ENCODE measurements around the gene WDR38.

DNA sequence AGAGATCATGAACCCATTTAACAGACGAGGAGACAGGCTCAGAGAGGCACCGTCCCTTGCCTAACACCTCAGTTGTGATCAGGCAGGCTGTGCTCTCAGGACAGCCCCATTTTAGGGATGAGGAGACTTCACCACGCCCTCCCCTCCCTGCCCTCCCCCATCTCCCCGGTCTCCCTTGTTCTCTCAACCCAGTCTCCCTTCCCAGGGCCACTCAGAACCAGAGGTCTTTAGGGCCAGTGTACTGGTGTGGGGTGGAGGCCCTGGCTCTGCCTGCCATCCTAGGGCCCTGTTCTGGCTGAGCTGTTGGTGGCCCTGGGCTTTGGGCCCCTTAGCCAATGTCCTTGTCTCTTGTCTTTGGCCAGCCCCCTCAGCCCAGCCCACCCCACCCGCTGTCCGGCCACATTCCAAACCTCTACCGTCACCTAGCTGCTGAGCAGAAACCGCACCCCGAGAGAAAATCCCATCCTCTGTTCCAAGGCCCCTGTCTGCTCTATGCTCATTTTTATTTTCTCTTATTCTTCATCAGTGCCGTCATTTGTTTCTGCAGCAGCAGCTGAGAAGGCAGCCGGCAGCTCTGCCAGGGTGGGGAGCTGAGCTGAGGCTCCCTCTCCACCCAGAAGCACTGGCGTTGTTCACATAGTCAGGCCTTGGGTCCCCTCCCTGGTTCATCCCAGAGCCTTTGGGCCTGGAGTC is 42.5 kb upstream of the WDR38 start:
- TF ChIP-seq, protein P1, sequence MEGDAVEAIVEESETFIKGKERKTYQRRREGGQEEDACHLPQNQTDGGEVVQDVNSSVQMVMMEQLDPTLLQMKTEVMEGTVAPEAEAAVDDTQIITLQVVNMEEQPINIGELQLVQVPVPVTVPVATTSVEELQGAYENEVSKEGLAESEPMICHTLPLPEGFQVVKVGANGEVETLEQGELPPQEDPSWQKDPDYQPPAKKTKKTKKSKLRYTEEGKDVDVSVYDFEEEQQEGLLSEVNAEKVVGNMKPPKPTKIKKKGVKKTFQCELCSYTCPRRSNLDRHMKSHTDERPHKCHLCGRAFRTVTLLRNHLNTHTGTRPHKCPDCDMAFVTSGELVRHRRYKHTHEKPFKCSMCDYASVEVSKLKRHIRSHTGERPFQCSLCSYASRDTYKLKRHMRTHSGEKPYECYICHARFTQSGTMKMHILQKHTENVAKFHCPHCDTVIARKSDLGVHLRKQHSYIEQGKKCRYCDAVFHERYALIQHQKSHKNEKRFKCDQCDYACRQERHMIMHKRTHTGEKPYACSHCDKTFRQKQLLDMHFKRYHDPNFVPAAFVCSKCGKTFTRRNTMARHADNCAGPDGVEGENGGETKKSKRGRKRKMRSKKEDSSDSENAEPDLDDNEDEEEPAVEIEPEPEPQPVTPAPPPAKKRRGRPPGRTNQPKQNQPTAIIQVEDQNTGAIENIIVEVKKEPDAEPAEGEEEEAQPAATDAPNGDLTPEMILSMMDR (IDR thresholded peaks at IDR 0.05), result no peak
- no peak for TF ChIP-seq POLR2A (IDR thresholded peaks at IDR 0.05)

Data from right lobe of liver (tissue), 4 donors.